WTC11 (cell line): ENCODE measurements around the gene ANKEF1. TPM values are rescaled to one million over a fixed set of nuclear protein-coding genes. Genes with fewer than 3 reads are reported as not detected.

Source experiments
- ATAC-seq: fragments of 200-7000 bp; cut with Tn5 transposase; 2 replicates; pipeline ENCODE4 v1.10.0; 2021; ENCODE audit warnings: mild to moderate bottlenecking, moderate library complexity
- CTCF ChIA-PET: fragments of 300-600 bp; sonication (Branson Sonifier 250); formaldehyde crosslinking; loops from one replicate; lab custom pipeline; 2021; ENCODE audit warnings: antibody characterized with exemption; lab: Charles Lee
- POLR2A ChIA-PET: fragments of 350-600 bp; sonication (Branson Sonifier 250); formaldehyde crosslinking; loops from one replicate; lab custom pipeline; 2021; ENCODE audit warnings: antibody characterized with exemption; lab: Charles Lee
- DNase-seq: peaks from one replicate; pipeline ENCODE4 v3.0.0; 2021; ENCODE audit warnings: low spot score
- H3K27ac Mint-ChIP-seq: 2 replicates; pipeline ENCODE4 v1.8.0; 2021; ENCODE audit warnings: mixed read lengths
- H3K27me3 Mint-ChIP-seq: 2 replicates; pipeline ENCODE4 v1.8.0; 2021; ENCODE audit warnings: low read depth, mild to moderate bottlenecking, moderate library complexity, mixed read lengths
- H3K36me3 Mint-ChIP-seq: 2 replicates; pipeline ENCODE4 v1.8.0; 2021; ENCODE audit warnings: mixed read lengths
- H3K4me1 Mint-ChIP-seq: 2 replicates; pipeline ENCODE4 v1.8.0; 2022; ENCODE audit warnings: mixed read lengths
- H3K4me3 Mint-ChIP-seq: 2 replicates; pipeline ENCODE4 v1.8.0; 2021; ENCODE audit warnings: mild to moderate bottlenecking, moderate library complexity, mixed read lengths
- H3K9me3 Mint-ChIP-seq: 2 replicates; pipeline ENCODE4 v1.8.0; 2021; ENCODE audit warnings: mixed read lengths
- ATF1 ChIP-seq: sonication (generic); formaldehyde crosslinking; IDR thresholded peaks from 2 replicates; pipeline ENCODE4 v1.8.1; 2023; ENCODE audit warnings: mild to moderate bottlenecking, moderate library complexity, missing genetic modification reagents
- ATF2 ChIP-seq: sonication (generic); formaldehyde crosslinking; IDR thresholded peaks from 2 replicates; pipeline ENCODE4 v1.8.1; 2022; ENCODE audit warnings: low read depth, missing genetic modification reagents, borderline replicate concordance
- ATF3 ChIP-seq: sonication (generic); formaldehyde crosslinking; conservative IDR thresholded peaks from 2 replicates; pipeline ENCODE4 v1.8.1; 2022; ENCODE audit warnings: mild to moderate bottlenecking, missing genetic modification reagents
- E2F1 ChIP-seq: sonication (generic); formaldehyde crosslinking; IDR thresholded peaks from 2 replicates; pipeline ENCODE4 v1.8.0; 2022; ENCODE audit warnings: mild to moderate bottlenecking, missing genetic modification reagents
- ERG ChIP-seq: fragments of 250-450 bp; sonication (Bioruptor Pico); IDR thresholded peaks from 2 replicates; pipeline ENCODE4 v1.8.0; 2021; ENCODE audit warnings: mild to moderate bottlenecking
- FOXJ3 ChIP-seq: sonication (generic); formaldehyde crosslinking; IDR thresholded peaks from 2 replicates; pipeline ENCODE4 v1.9.0; 2021; ENCODE audit warnings: missing genetic modification reagents, mild to moderate bottlenecking, borderline replicate concordance
- GTF2I ChIP-seq: fragments of 250-450 bp; sonication (Bioruptor Pico); conservative IDR thresholded peaks from 2 replicates; pipeline ENCODE4 v1.4.0; 2021; ENCODE audit warnings: mild to moderate bottlenecking
- JUN ChIP-seq: sonication (generic); formaldehyde crosslinking; IDR thresholded peaks from 2 replicates; pipeline ENCODE4 v1.8.0; 2023; ENCODE audit warnings: mild to moderate bottlenecking, missing genetic modification reagents
- KAT7 ChIP-seq: sonication (generic); formaldehyde crosslinking; IDR thresholded peaks from 2 replicates; pipeline ENCODE4 v1.8.1; 2023; ENCODE audit warnings: missing genetic modification reagents, mild to moderate bottlenecking, borderline replicate concordance
- MAX ChIP-seq: sonication (generic); formaldehyde crosslinking; IDR thresholded peaks from 2 replicates; pipeline ENCODE4 v1.8.0; 2022; ENCODE audit warnings: mild to moderate bottlenecking, missing genetic modification reagents
- NFE2L1 ChIP-seq: sonication (generic); formaldehyde crosslinking; IDR thresholded peaks from 2 replicates; pipeline ENCODE4 v1.8.1; 2023; ENCODE audit warnings: missing genetic modification reagents
- OVOL2 ChIP-seq: fragments of 250-450 bp; sonication (Bioruptor Pico); IDR thresholded peaks from 2 replicates; pipeline ENCODE4 v1.9.0; 2021; ENCODE audit warnings: mild to moderate bottlenecking, borderline replicate concordance
- SOX15 ChIP-seq: fragments of 250-450 bp; sonication (Bioruptor Pico); IDR thresholded peaks from 2 replicates; pipeline ENCODE4 v1.9.0; 2021; ENCODE audit warnings: mild to moderate bottlenecking
- TCF7 ChIP-seq: sonication (generic); formaldehyde crosslinking; IDR thresholded peaks from 2 replicates; pipeline ENCODE4 v1.8.0; 2022; ENCODE audit warnings: mild to moderate bottlenecking, low read depth, missing genetic modification reagents, moderate library complexity
- TEAD1 ChIP-seq: sonication (generic); formaldehyde crosslinking; IDR thresholded peaks from 2 replicates; pipeline ENCODE4 v1.8.0; 2022; ENCODE audit warnings: mild to moderate bottlenecking, missing genetic modification reagents
- ZBTB21 ChIP-seq: sonication (generic); formaldehyde crosslinking; IDR thresholded peaks from 2 replicates; pipeline ENCODE4 v1.8.1; 2023; ENCODE audit warnings: mild to moderate bottlenecking, missing genetic modification reagents, borderline replicate concordance
- ZNF121 ChIP-seq: sonication (generic); formaldehyde crosslinking; IDR thresholded peaks from 2 replicates; pipeline ENCODE4 v1.8.0; 2023; ENCODE audit warnings: missing genetic modification reagents
- ZNF138 ChIP-seq: sonication (generic); formaldehyde crosslinking; conservative IDR thresholded peaks from 2 replicates; pipeline ENCODE4 v1.8.1; 2022; ENCODE audit warnings: mild to moderate bottlenecking, moderate library complexity, missing genetic modification reagents
- ZNF232 ChIP-seq: sonication (generic); formaldehyde crosslinking; IDR thresholded peaks from 2 replicates; pipeline ENCODE4 v1.8.0; 2022; ENCODE audit warnings: mild to moderate bottlenecking, missing genetic modification reagents
- total RNA-seq: library from RNA; stranded (reverse); gene quantifications from 3 replicates; pipeline ENCODE4 v1.2.3, GENCODE V29; 2021

The ANKEF1 gene
- total RNA-seq, 1 experiment from 2014 or later = 7.1 TPM

- TF ChIP-seq NFE2L1 = no peak
- TF ChIP-seq GTF2I = no peak
- no peak for TF ChIP-seq ATF2 (CRISPR knock-in tag)
- no peak for TF ChIP-seq ZNF138 (CRISPR knock-in tag)
- Mint-ChIP-seq H3K4me3 (no peak overlapping the region), H3K9me3 (peaks cover 7% of the 10 kb centered on the region), H3K27ac (no peak overlapping the region), H3K36me3 (no peaks in the 10 kb centered on the region), H3K4me1 (no peaks in the 10 kb centered on the region; the same call in 1 of the 2 replicates), H3K27me3 (no peaks in the 10 kb centered on the region; the same call in 1 of the 2 replicates)
- ATAC-seq = no peak
- CTCF ChIA-PET = interaction anchor here (0.7 to 2.5 kb wide), 11 partner anchors 8 to 468 kb away, joined by 3 to 13 read pairs (median 8); partner anchors contain the start of gene SNAP25
- POLR2A ChIA-PET = no interaction called here
- no peak for DNase-seq
Measured at GRCh38 chr20:10077886-10078285, 43.1 kb downstream of the ANKEF1 start.

GRCh38 chr20:10078403-10078802, 43.6 kb downstream of the ANKEF1 start:
- no peak for DNase-seq
- CTCF ChIA-PET = interaction anchor here (0.6 to 2.5 kb wide), 6 partner anchors 12 to 469 kb away, joined by 3 to 9 read pairs (median 4); partner anchors contain the start of gene SNAP25
- ATAC-seq = no peak
- Mint-ChIP-seq H3K4me1 (no peaks in the 10 kb centered on the region; the same call in 1 of the 2 replicates), H3K36me3 (no peaks in the 10 kb centered on the region), H3K4me3 (no peak overlapping the region), H3K27me3 (no peaks in the 10 kb centered on the region; the same call in 1 of the 2 replicates), H3K27ac (no peak overlapping the region), H3K9me3 (peaks cover 7% of the 10 kb centered on the region)
- POLR2A ChIA-PET = no interaction called here
- no peak for TF ChIP-seq ATF3 (CRISPR knock-in tag)
- no peak for TF ChIP-seq MAX (CRISPR knock-in tag)
- TF ChIP-seq OVOL2 (CRISPR knock-in tag) = no peak
- TF ChIP-seq KAT7 (CRISPR knock-in tag) = no peak
- TF ChIP-seq E2F1 (CRISPR knock-in tag) = no peak
- TF ChIP-seq ZBTB21 = no peak
- TF ChIP-seq ZNF232 (CRISPR knock-in tag) = no peak
- no peak for TF ChIP-seq ATF1
- no peak for TF ChIP-seq SOX15
- TF ChIP-seq FOXJ3 = no peak
- no peak for TF ChIP-seq ZNF121 (CRISPR knock-in tag)
- no peak for TF ChIP-seq TEAD1 (CRISPR knock-in tag)
- no peak for TF ChIP-seq TCF7 (CRISPR knock-in tag)
- no peak for TF ChIP-seq ERG (CRISPR knock-in tag)
- TF ChIP-seq GTF2I = no peak

- Mint-ChIP-seq H3K9me3 (peaks cover 7% of the 10 kb centered on the region), H3K4me1 (no peaks in the 10 kb centered on the region; the same call in 1 of the 2 replicates), H3K4me3 (no peak overlapping the region), H3K36me3 (no peaks in the 10 kb centered on the region), H3K27ac (no peak overlapping the region), H3K27me3 (no peaks in the 10 kb centered on the region; the same call in 1 of the 2 replicates)
- TF ChIP-seq JUN = no peak
- DNase-seq = no peak
- POLR2A ChIA-PET = no interaction called here
- ATAC-seq = no peak
- CTCF ChIA-PET = no interaction called here
Measured at GRCh38 chr20:10079964-10080363, 45.2 kb downstream of the ANKEF1 start.
